Measurements from ENCODE around the gene ARPC2. TPM values are rescaled to one million over a fixed set of nuclear protein-coding genes. Genes with fewer than 3 reads are reported as not detected.

Gene ARPC2
- total and polyA plus RNA-seq, 4 donors, result 58.1 to 83.6 (median 73.7) TPM

DNA sequence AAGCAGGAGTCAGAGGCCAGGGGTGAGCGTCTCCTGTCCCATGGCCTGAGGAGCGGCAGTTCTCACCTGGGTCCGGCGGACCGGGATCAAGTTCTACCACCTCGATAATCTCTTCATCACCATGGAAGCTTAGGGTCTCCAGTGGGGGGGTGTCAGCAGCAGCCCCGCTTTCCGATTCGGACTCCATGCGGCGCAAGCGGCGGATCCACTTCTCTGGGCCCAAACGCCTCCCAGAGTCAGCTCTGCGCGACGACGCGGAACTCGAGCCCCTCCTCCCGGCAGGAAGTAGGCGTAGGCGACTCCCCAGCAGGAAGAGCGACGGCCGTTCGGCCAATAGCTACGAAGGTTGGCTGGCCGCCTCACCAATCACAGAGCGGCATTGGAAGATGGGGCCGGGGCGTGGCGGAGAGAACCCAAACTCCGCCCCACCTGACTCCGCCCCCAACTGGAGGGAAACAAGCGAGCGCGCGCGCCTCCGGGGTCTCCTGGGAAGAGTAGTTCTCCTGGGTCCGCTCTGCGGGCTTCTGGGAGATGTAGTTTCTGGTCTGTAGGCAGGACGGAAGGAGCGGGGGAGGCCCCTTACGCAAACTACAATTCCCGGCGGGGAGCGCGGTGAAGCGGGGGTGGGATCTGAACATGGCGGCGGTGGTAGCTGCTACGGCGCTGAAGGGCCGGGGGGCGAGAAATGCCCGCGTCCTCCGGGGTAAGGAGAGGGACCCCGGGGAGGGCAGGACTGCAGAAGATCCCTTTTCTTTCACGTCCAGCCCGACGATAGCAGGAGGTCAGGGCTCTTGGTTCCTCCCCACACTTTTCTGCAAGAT, 53.1 kb downstream of the ARPC2 start, which contains the start of the genes AAMP and PNKD:
Gene AAMP, minus strand, starts transcription at position 238 of the 821 bp plus-strand sequence. Its CDS starts 51 bp downstream, at position 187.
Gene PNKD, plus strand, starts transcription at position 620 of the 821 bp plus-strand sequence. Its CDS starts 17 bp downstream, at position 637.
- Histone ChIP-seq H3K9ac (ENCODE audit: low read depth in 1 of 2, low read length in 2 of 2) (peak within 1 kb of the TSS; percentile 61 to 79), H3K4me1 (ENCODE audit: control insufficient read depth in 4 of 4, insufficient read depth in 4 of 4, low read length in 3 of 4) (peaks cover 2 to 47% (median 36%) of the 10 kb centered on the region in 4 donors), H3K9me3 (ENCODE audit: control insufficient read depth in 4 of 4, low read length in 3 of 4) (no peaks in the 10 kb centered on the region), H3K36me3 (ENCODE audit: control insufficient read depth in 4 of 4, insufficient read depth in 3 of 4, low read depth in 1 of 4, low read length in 3 of 4) (peaks cover 11 to 30% (median 20%) of the 10 kb centered on the region in 4 donors), H3K4me3 (ENCODE audit: low read depth in 1 of 3, low read length in 3 of 3) (peak within 1 kb of the TSS; percentile 73 to 98 (median 96)), H3K27ac (ENCODE audit: low read depth in 1 of 2, low read length in 2 of 2) (peak within 1 kb of the TSS; percentile 60 to 65), H3K27me3 (ENCODE audit: control insufficient read depth in 4 of 4, insufficient read depth in 4 of 4, low read length in 3 of 4) (no peaks in the 10 kb centered on the region)
- TF ChIP-seq HNF4A (conservative IDR thresholded peaks at IDR 0.05) (peak; percentile 23 to 32), GABPA (IDR thresholded peaks at IDR 0.05 in 1 of 2, conservative IDR thresholded peaks at IDR 0.05 in 1 of 2) (peak; percentile 75 to 94), YY1 (IDR thresholded peaks at IDR 0.05) (peak; percentile 98), HNF4G (IDR thresholded peaks at IDR 0.05) (no peak), RXRA (IDR thresholded peaks at IDR 0.05) (peak; percentile 33 to 70), RAD21 (IDR thresholded peaks at IDR 0.05) (peak; percentile 27 to 32), SP1 (IDR thresholded peaks at IDR 0.05) (peak; percentile 95), JUND (IDR thresholded peaks at IDR 0.05) (no peak), FOXA2 (IDR thresholded peaks at IDR 0.05) (peak; percentile 22), FOXA1 (IDR thresholded peaks at IDR 0.05) (peak; percentile 54), NR2F2 (IDR thresholded peaks at IDR 0.05) (peak; percentile 22), TAF1 (conservative IDR thresholded peaks at IDR 0.05) (no peak), EGR1 (IDR thresholded peaks at IDR 0.05; ENCODE audit: low read depth in 2 of 2) (peak; percentile 94 to 98)
- TF ChIP-seq, protein P1, sequence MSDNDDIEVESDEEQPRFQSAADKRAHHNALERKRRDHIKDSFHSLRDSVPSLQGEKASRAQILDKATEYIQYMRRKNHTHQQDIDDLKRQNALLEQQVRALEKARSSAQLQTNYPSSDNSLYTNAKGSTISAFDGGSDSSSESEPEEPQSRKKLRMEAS (IDR thresholded peaks at IDR 0.05), result peak; percentile 93
- TF ChIP-seq, protein P2, sequence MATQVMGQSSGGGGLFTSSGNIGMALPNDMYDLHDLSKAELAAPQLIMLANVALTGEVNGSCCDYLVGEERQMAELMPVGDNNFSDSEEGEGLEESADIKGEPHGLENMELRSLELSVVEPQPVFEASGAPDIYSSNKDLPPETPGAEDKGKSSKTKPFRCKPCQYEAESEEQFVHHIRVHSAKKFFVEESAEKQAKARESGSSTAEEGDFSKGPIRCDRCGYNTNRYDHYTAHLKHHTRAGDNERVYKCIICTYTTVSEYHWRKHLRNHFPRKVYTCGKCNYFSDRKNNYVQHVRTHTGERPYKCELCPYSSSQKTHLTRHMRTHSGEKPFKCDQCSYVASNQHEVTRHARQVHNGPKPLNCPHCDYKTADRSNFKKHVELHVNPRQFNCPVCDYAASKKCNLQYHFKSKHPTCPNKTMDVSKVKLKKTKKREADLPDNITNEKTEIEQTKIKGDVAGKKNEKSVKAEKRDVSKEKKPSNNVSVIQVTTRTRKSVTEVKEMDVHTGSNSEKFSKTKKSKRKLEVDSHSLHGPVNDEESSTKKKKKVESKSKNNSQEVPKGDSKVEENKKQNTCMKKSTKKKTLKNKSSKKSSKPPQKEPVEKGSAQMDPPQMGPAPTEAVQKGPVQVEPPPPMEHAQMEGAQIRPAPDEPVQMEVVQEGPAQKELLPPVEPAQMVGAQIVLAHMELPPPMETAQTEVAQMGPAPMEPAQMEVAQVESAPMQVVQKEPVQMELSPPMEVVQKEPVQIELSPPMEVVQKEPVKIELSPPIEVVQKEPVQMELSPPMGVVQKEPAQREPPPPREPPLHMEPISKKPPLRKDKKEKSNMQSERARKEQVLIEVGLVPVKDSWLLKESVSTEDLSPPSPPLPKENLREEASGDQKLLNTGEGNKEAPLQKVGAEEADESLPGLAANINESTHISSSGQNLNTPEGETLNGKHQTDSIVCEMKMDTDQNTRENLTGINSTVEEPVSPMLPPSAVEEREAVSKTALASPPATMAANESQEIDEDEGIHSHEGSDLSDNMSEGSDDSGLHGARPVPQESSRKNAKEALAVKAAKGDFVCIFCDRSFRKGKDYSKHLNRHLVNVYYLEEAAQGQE (IDR thresholded peaks at IDR 0.05), result peak; percentile 76
- TF ChIP-seq, protein P3, sequence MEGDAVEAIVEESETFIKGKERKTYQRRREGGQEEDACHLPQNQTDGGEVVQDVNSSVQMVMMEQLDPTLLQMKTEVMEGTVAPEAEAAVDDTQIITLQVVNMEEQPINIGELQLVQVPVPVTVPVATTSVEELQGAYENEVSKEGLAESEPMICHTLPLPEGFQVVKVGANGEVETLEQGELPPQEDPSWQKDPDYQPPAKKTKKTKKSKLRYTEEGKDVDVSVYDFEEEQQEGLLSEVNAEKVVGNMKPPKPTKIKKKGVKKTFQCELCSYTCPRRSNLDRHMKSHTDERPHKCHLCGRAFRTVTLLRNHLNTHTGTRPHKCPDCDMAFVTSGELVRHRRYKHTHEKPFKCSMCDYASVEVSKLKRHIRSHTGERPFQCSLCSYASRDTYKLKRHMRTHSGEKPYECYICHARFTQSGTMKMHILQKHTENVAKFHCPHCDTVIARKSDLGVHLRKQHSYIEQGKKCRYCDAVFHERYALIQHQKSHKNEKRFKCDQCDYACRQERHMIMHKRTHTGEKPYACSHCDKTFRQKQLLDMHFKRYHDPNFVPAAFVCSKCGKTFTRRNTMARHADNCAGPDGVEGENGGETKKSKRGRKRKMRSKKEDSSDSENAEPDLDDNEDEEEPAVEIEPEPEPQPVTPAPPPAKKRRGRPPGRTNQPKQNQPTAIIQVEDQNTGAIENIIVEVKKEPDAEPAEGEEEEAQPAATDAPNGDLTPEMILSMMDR (IDR thresholded peaks at IDR 0.05; ENCODE audit: low read depth, low read length, missing input control), result no peak
- TF ChIP-seq, protein P4, sequence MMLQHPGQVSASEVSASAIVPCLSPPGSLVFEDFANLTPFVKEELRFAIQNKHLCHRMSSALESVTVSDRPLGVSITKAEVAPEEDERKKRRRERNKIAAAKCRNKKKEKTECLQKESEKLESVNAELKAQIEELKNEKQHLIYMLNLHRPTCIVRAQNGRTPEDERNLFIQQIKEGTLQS (IDR thresholded peaks at IDR 0.05), result no peak
- TF ChIP-seq, protein P5, sequence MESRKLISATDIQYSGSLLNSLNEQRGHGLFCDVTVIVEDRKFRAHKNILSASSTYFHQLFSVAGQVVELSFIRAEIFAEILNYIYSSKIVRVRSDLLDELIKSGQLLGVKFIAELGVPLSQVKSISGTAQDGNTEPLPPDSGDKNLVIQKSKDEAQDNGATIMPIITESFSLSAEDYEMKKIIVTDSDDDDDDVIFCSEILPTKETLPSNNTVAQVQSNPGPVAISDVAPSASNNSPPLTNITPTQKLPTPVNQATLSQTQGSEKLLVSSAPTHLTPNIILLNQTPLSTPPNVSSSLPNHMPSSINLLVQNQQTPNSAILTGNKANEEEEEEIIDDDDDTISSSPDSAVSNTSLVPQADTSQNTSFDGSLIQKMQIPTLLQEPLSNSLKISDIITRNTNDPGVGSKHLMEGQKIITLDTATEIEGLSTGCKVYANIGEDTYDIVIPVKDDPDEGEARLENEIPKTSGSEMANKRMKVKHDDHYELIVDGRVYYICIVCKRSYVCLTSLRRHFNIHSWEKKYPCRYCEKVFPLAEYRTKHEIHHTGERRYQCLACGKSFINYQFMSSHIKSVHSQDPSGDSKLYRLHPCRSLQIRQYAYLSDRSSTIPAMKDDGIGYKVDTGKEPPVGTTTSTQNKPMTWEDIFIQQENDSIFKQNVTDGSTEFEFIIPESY (IDR thresholded peaks at IDR 0.05), result peak; percentile 90
- under 1% methylated on average over 64 of the region's 64 CpGs for WGBS
- DNase-seq (ENCODE audit: low spot score), result peak; percentile 100
